Endothelial cell of umbilical vein (primary cell): ENCODE data around the gene NFATC3. TPM values are rescaled to one million over a fixed set of nuclear protein-coding genes. Genes with fewer than 3 reads are reported as not detected.

Experiments
- BruUV-seq: library from RNA; stranded (reverse); fragments of 400-500 nt; replicated peaks from 2 replicates; lab custom pipeline; 2021; lab: Mats Ljungman, UMichigan
- CTCF ChIA-PET: fragments of 300-600, 350-600 bp; sonication (Branson Sonifier 250); formaldehyde crosslinking; loops from one replicate; lab custom pipeline; 2021; ENCODE audit warnings: antibody characterized with exemption, inconsistent platforms; lab: Charles Lee
- POLR2A ChIA-PET: fragments of 300-600, 350-600 bp; sonication (Branson Sonifier 250); formaldehyde crosslinking; loops from one replicate; lab custom pipeline; 2021; ENCODE audit warnings: antibody characterized with exemption, inconsistent platforms; lab: Charles Lee
- DNase-seq: peaks from one replicate; pipeline ENCODE4 v3.0.0-alpha.2; 2011; ENCODE audit warnings: low read depth, low spot score
- FAIRE-seq: peaks from 2 replicates; lab custom pipeline; 2011; peaks lifted over from hg19 to GRCh38; lab: Jason Lieb, UNC
- H2AFZ ChIP-seq: 2 replicates; pipeline ENCODE4 v1.6.0; 2012; ENCODE audit warnings: low read depth, low read length, control low read depth, inconsistent platforms
- H3K27ac ChIP-seq: 2 replicates; pipeline ENCODE4 v1.5.1; 2011; ENCODE audit warnings: low read depth, mild to moderate bottlenecking, control low read depth, low read length, moderate library complexity; ENCODE audit not compliant: insufficient read depth
- H3K27me3 ChIP-seq, 2 experiments: 2 replicates each; pipeline versions ENCODE4 v1.6.0 to v1.6.1; 2011; ENCODE audit warnings: low read length in 2 of 2, mixed read lengths in 1 of 2; ENCODE audit not compliant: control insufficient read depth in 2 of 2, insufficient read depth in 2 of 2
- H3K36me3 ChIP-seq, 2 experiments: 2 replicates in 1 of 2; 3 replicates in 1 of 2; pipeline ENCODE4 v1.5.1; 2011; ENCODE audit warnings: low read length in 2 of 2, mild to moderate bottlenecking in 1 of 2, moderate library complexity in 1 of 2; ENCODE audit not compliant: control insufficient read depth in 2 of 2, insufficient read depth in 2 of 2; ENCODE audit errors: extremely low read depth in 1 of 2
- H3K4me1 ChIP-seq: 3 replicates; pipeline ENCODE4 v1.5.1; 2011; ENCODE audit warnings: mild to moderate bottlenecking, low read length; ENCODE audit not compliant: control insufficient read depth, insufficient read depth; ENCODE audit errors: extremely low read depth
- H3K4me2 ChIP-seq: 2 replicates; pipeline ENCODE4 v1.6.1; 2011; ENCODE audit warnings: low read length, control low read depth, mixed read lengths; ENCODE audit not compliant: insufficient read depth
- H3K4me3 ChIP-seq, 3 experiments: fragments of 200-600 bp in 1 of 3; sonication (generic), shearing (Covaris generic) in 1 of 3; replicated peaks in 1 of 3; 2 replicates each; pipeline ENCODE4 v1.5.1; 2011 to 2016; ENCODE audit warnings: control low read depth in 3 of 3, low read length in 3 of 3, mild to moderate bottlenecking in 2 of 3, inconsistent platforms in 1 of 3, low read depth in 1 of 3, moderate library complexity in 1 of 3; ENCODE audit not compliant: insufficient read depth in 1 of 3
- H3K79me2 ChIP-seq: 2 replicates; pipeline ENCODE4 v1.6.0; 2012; ENCODE audit warnings: low read length, inconsistent platforms; ENCODE audit not compliant: control insufficient read depth, insufficient read depth
- H3K9ac ChIP-seq: replicated peaks from 2 replicates; pipeline ENCODE3; 2011; ENCODE audit warnings: low read length, control low read depth; ENCODE audit not compliant: insufficient read depth; ENCODE audit errors: extremely low read depth
- H3K9me1 ChIP-seq: replicated peaks from 3 replicates; pipeline ENCODE4 v1.6.0; 2011; ENCODE audit warnings: mild to moderate bottlenecking, low read length; ENCODE audit not compliant: control insufficient read depth, insufficient read depth; ENCODE audit errors: extremely low read depth
- H3K9me3 ChIP-seq: replicated peaks from 2 replicates; pipeline ENCODE4 v1.5.1; 2012; ENCODE audit warnings: low read length, inconsistent platforms; ENCODE audit not compliant: control insufficient read depth, insufficient read depth
- H4K20me1 ChIP-seq: replicated peaks from 2 replicates; pipeline ENCODE3; 2011; ENCODE audit warnings: mild to moderate bottlenecking, low read length; ENCODE audit not compliant: control insufficient read depth, insufficient read depth; ENCODE audit errors: extremely low read depth
- CTCF ChIP-seq, 2 donors: IDR thresholded peaks; 1 replicate in 1 of 2; 2 replicates in 1 of 2; pipeline ENCODE4 v1.5.1; 2011; ENCODE audit warnings: low read length in 2 of 2, mild to moderate bottlenecking in 2 of 2, moderate library complexity in 2 of 2, control low read depth in 1 of 2, inconsistent platforms in 1 of 2, low read depth in 1 of 2; ENCODE audit not compliant: insufficient read depth in 1 of 2; ENCODE audit errors: extremely low read depth in 1 of 2
- EZH2 ChIP-seq: IDR thresholded peaks from 2 replicates; pipeline ENCODE4 v1.6.1; 2012; ENCODE audit warnings: borderline replicate concordance, low read depth, mild to moderate bottlenecking, moderate library complexity, low read length, inconsistent platforms; ENCODE audit not compliant: severe bottlenecking
- FOS ChIP-seq: IDR thresholded peaks from 2 replicates; pipeline ENCODE4 v1.6.1; 2011; ENCODE audit warnings: mild to moderate bottlenecking, low read length, moderate library complexity, borderline replicate concordance; ENCODE audit not compliant: insufficient read depth
- GATA2 ChIP-seq: IDR thresholded peaks from 2 replicates; pipeline ENCODE4 v1.7.0; 2011; ENCODE audit warnings: low read depth, mild to moderate bottlenecking, moderate library complexity, mixed read lengths, low read length; ENCODE audit not compliant: insufficient read length, insufficient read depth
- JUN ChIP-seq: IDR thresholded peaks from 2 replicates; pipeline ENCODE4 v1.6.1; 2011; ENCODE audit warnings: borderline replicate concordance, low read depth; ENCODE audit not compliant: insufficient read length, insufficient read depth
- MAX ChIP-seq: IDR thresholded peaks from 2 replicates; pipeline ENCODE4 v1.6.1; 2011; ENCODE audit not compliant: insufficient read depth, insufficient read length
- MYC ChIP-seq: IDR thresholded peaks from one replicate; pipeline ENCODE4 v1.6.1; 2011; ENCODE audit warnings: mild to moderate bottlenecking, low read depth, low read length
- POLR2A ChIP-seq: IDR thresholded peaks from 2 replicates; pipeline ENCODE4 v1.6.1; 2012; ENCODE audit warnings: low read depth, mild to moderate bottlenecking, control low read depth, low read length
- POLR2AphosphoS5 ChIP-seq: IDR thresholded peaks from 2 replicates; pipeline ENCODE4 v1.6.1; 2012; ENCODE audit warnings: low read depth, mild to moderate bottlenecking, control low read depth, low read length, moderate library complexity; ENCODE audit not compliant: insufficient read depth
- dilution Hi-C: fragments of 300-500 bp; cut with MboI; formaldehyde crosslinking; loops from one replicate; pipeline ENCODE4 v1.15.0; 2019; ENCODE audit warnings: low sequenced_read_pairs; ENCODE audit not compliant: extremely low pct_ligation_motif_present
- intact Hi-C: fragments of 100-400 bp; cut with micrococcal nuclease; formaldehyde crosslinking; loops from one replicate; pipeline ENCODE4 v1.10.0; 2022
- polyA plus RNA-seq, 4 experiments: library from polyadenylated mRNA; depleted of rRNA in 3 of 4; stranded (reverse) in 3 of 4; unstranded in 1 of 4; fragments of >200 nt; gene quantifications; 2 replicates each; pipeline versions ENCODE4 v1.2.1 to v1.2.3, GENCODE V29; 2011 to 2012; ENCODE audit warnings: missing spikeins in 1 of 4
- total RNA-seq: library from RNA; stranded (reverse); gene quantifications from 2 replicates; pipeline ENCODE4 v1.2.3, GENCODE V29; 2021

Gene NFATC3
- total and polyA plus RNA-seq, 2 donors (not counting 3 experiments of a cell fraction or from before 2014, with no cell fraction given): 15.6 to 33.1 TPM

GRCh38 chr16:68130520-68130919 lies 45.4 kb downstream of the NFATC3 start:
- dilution Hi-C loops (no loop called here), intact Hi-C loops (no loop called here)
- H3K9me1 ChIP-seq: no peaks in the 10 kb centered on the region
- H3K27me3 ChIP-seq: no peaks in the 10 kb centered on the region
- H4K20me1 ChIP-seq: no peaks in the 10 kb centered on the region
- H3K9me3 ChIP-seq: no peaks in the 10 kb centered on the region
- no peak for TF ChIP-seq EZH2
- TF ChIP-seq GATA2: no peak
- TF ChIP-seq POLR2A: no peak
- TF ChIP-seq POLR2AphosphoS5: no peak
- no peak for TF ChIP-seq JUN
- no peak for TF ChIP-seq MYC
- no peak for TF ChIP-seq MAX
- TF ChIP-seq CTCF (IDR thresholded peaks at IDR 0.05; ENCODE audit: extremely low read depth in 1 of 2, insufficient read depth in 1 of 2, low read depth in 1 of 2, low read length in 2 of 2): no peak
- TF ChIP-seq FOS: no peak
- BruUV-seq: no TSS peak
- no peak overlapping the region for H3K27ac ChIP-seq
- no peak overlapping the region for H3K9ac ChIP-seq
- DNase-seq (no peak), FAIRE-seq (no peak)
- no peaks in the 10 kb centered on the region for H3K36me3 ChIP-seq
- H3K4me3 ChIP-seq: no peak overlapping the region
- no peak overlapping the region for H2AFZ ChIP-seq
- POLR2A ChIA-PET: no interaction called here
- H3K4me1 ChIP-seq: peaks cover 11% of the 10 kb centered on the region
- H3K4me2 ChIP-seq: no peak overlapping the region
- CTCF ChIA-PET: interaction anchor here (0.9 to 2.8 kb wide), 2 partner anchors 9 to 36 kb away, joined by 3 to 13 read pairs; no protein-coding TSS in a partner anchor
- H3K79me2 ChIP-seq: peaks cover 28% of the 10 kb centered on the region
